ENCODE data around the gene CAPN14. TPM values are rescaled to one million over a fixed set of nuclear protein-coding genes. Genes with fewer than 3 reads are reported as not detected.

Gene CAPN14
- total and polyA plus RNA-seq, 2 experiments from 2014 or later = 0.06 to 0.33 TPM

GRCh38 chr2:31223749-31224148 lies 6.4 kb upstream of the CAPN14 start:
- H3K4me2 ChIP-seq = no peak overlapping the region
- 92% methylated on average over 7 of the region's 7 CpGs for WGBS (ENCODE audit: low lambda C conversion rate, missing lambda C conversion rate)
- H3K36me3 ChIP-seq (replicated peaks; ENCODE audit: insufficient read depth, low read depth) = no peaks in the 10 kb centered on the region
- no peak overlapping the region for H3K27ac ChIP-seq
- no peaks in the 10 kb centered on the region for H3K9me2 ChIP-seq (replicated peaks; ENCODE audit: insufficient read depth)
- H3K79me2 ChIP-seq = no peaks in the 10 kb centered on the region
- no peaks in the 10 kb centered on the region for H4K20me1 ChIP-seq (ENCODE audit: insufficient read depth, poor library complexity, severe bottlenecking)
- H3K9me3 ChIP-seq (ENCODE audit: low read depth) = no peaks in the 10 kb centered on the region
- H3K4me1 ChIP-seq (ENCODE audit: insufficient read depth) = no peaks in the 10 kb centered on the region
- peaks cover 5% of the 10 kb centered on the region for H3K27me3 ChIP-seq
- no peak overlapping the region for H3K4me3 ChIP-seq
- DNase-seq (ENCODE audit: low spot score) = no peak
- TF ChIP-seq, protein P1, sequence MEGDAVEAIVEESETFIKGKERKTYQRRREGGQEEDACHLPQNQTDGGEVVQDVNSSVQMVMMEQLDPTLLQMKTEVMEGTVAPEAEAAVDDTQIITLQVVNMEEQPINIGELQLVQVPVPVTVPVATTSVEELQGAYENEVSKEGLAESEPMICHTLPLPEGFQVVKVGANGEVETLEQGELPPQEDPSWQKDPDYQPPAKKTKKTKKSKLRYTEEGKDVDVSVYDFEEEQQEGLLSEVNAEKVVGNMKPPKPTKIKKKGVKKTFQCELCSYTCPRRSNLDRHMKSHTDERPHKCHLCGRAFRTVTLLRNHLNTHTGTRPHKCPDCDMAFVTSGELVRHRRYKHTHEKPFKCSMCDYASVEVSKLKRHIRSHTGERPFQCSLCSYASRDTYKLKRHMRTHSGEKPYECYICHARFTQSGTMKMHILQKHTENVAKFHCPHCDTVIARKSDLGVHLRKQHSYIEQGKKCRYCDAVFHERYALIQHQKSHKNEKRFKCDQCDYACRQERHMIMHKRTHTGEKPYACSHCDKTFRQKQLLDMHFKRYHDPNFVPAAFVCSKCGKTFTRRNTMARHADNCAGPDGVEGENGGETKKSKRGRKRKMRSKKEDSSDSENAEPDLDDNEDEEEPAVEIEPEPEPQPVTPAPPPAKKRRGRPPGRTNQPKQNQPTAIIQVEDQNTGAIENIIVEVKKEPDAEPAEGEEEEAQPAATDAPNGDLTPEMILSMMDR (IDR thresholded peaks at IDR 0.05; ENCODE audit: poor library complexity) = no peak
- TF ChIP-seq EZH2 (IDR thresholded peaks at IDR 0.05; ENCODE audit: borderline replicate concordance) (no peak), EZH2phosphoT487 (IDR thresholded peaks at IDR 0.05; ENCODE audit: low read depth, severe bottlenecking, unreplicated experiment) (no peak)
- H2AFZ ChIP-seq = no peak overlapping the region

DNA sequence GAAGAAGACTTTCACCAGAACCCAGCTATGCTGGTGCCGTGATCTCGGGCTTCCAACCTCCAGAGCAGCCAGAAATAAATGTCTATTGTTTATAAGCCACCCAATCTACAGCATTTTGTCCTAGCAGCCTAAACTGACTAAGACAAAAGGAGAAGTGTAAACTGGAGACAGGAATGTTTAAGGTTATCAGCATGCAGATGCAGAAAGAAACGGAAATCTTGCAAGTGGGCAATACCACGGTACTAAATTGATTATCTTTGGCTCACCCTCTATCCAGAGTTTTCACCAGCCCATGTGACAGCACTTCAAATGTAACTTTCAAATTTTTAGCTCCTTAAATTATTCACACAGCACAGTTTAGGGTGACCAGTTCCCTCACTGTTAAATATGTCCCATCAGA lies 5.7 kb upstream of the CAPN14 start:
- Histone ChIP-seq H3K4me1 (ENCODE audit: insufficient read depth) (no peaks in the 10 kb centered on the region), H3K4me2 (no peak overlapping the region), H3K9me2 (replicated peaks; ENCODE audit: insufficient read depth) (no peaks in the 10 kb centered on the region), H3K4me3 (no peak overlapping the region), H3K27me3 (peaks cover 5% of the 10 kb centered on the region), H4K20me1 (ENCODE audit: insufficient read depth, poor library complexity, severe bottlenecking) (no peaks in the 10 kb centered on the region), H3K9me3 (ENCODE audit: low read depth) (no peaks in the 10 kb centered on the region), H3K27ac (no peak overlapping the region), H2AFZ (no peak overlapping the region), H3K36me3 (replicated peaks; ENCODE audit: insufficient read depth, low read depth) (no peaks in the 10 kb centered on the region), H3K79me2 (no peaks in the 10 kb centered on the region)
- DNase-seq (ENCODE audit: low spot score) = no peak
- TF ChIP-seq, protein P1 (IDR thresholded peaks at IDR 0.05; ENCODE audit: poor library complexity) = no peak
- TF ChIP-seq EZH2 (IDR thresholded peaks at IDR 0.05; ENCODE audit: borderline replicate concordance) (no peak), EZH2phosphoT487 (IDR thresholded peaks at IDR 0.05; ENCODE audit: low read depth, severe bottlenecking, unreplicated experiment) (no peak)
- WGBS (ENCODE audit: low lambda C conversion rate, missing lambda C conversion rate) = 92% methylated on average over 4 of the region's 4 CpGs

DNA sequence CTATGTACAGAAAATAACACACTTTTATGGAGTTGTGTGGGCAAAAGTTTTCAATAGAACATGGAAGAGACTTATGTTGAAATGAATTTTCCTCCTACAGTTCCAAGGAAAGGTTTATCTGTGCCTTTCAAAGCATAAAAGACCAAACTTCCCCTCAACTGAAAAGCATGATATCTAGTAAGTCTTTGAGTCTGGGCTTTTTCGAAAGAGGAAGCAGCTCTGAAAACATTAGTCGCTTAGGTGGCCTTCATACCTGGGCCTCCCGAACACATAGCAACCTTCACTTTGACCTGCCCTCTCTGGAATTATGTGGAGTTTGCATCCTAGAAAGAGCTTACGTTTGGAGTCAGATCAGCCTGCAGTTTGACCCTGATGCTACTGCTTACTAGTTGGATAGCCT lies 4.8 kb upstream of the CAPN14 start:
- H3K79me2 ChIP-seq = no peaks in the 10 kb centered on the region
- TF ChIP-seq, protein P1 (IDR thresholded peaks at IDR 0.05; ENCODE audit: poor library complexity) = no peak
- no peak for TF ChIP-seq EZH2phosphoT487 (IDR thresholded peaks at IDR 0.05; ENCODE audit: low read depth, severe bottlenecking, unreplicated experiment)
- TF ChIP-seq EZH2 (IDR thresholded peaks at IDR 0.05; ENCODE audit: borderline replicate concordance) = no peak
- no peak for DNase-seq (ENCODE audit: low spot score)

DNA sequence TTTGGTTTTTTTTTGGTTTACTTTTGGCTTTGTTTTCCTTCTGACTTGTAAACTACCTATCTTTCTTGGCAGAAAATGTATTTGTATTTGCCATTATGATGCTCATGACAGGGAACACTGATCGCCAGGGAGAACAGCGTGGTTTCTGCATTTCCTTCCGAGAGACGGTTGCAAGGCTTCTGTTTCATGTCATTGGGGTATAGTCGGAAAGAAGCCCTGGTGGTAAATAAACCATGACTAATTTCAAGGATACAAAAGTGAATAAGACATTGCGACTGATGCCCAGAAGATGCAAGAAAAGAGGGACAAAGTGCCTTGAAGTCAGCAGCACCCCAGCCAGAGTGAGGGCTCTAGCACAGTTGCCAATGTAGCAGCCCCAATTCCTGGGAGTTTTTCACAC lies 4.2 kb upstream of the CAPN14 start:
- Histone ChIP-seq H3K27ac (no peak overlapping the region), H4K20me1 (ENCODE audit: insufficient read depth, poor library complexity, severe bottlenecking) (no peaks in the 10 kb centered on the region), H3K4me2 (no peak overlapping the region), H3K36me3 (replicated peaks; ENCODE audit: insufficient read depth, low read depth) (no peaks in the 10 kb centered on the region), H3K9me3 (ENCODE audit: low read depth) (no peaks in the 10 kb centered on the region), H2AFZ (no peak overlapping the region), H3K27me3 (peaks cover 5% of the 10 kb centered on the region), H3K4me1 (ENCODE audit: insufficient read depth) (no peaks in the 10 kb centered on the region), H3K79me2 (no peaks in the 10 kb centered on the region), H3K9me2 (replicated peaks; ENCODE audit: insufficient read depth) (no peaks in the 10 kb centered on the region), H3K4me3 (no peak overlapping the region)
- WGBS (ENCODE audit: low lambda C conversion rate, missing lambda C conversion rate) = 59% methylated on average over 6 of the region's 6 CpGs
- DNase-seq (ENCODE audit: low spot score) = no peak
- TF ChIP-seq EZH2phosphoT487 (IDR thresholded peaks at IDR 0.05; ENCODE audit: low read depth, severe bottlenecking, unreplicated experiment) (no peak), EZH2 (IDR thresholded peaks at IDR 0.05; ENCODE audit: borderline replicate concordance) (no peak)
- TF ChIP-seq, protein P1 (IDR thresholded peaks at IDR 0.05; ENCODE audit: poor library complexity) = no peak

More for the DNA sequence above, 4.8 kb upstream of the CAPN14 start:
- H3K27ac ChIP-seq = no peak overlapping the region
- peaks cover 5% of the 10 kb centered on the region for H3K27me3 ChIP-seq
- H2AFZ ChIP-seq = no peak overlapping the region
- H3K36me3 ChIP-seq (replicated peaks; ENCODE audit: insufficient read depth, low read depth) = no peaks in the 10 kb centered on the region
- H3K4me2 ChIP-seq = no peak overlapping the region
- no peaks in the 10 kb centered on the region for H3K9me3 ChIP-seq (ENCODE audit: low read depth)
- WGBS (ENCODE audit: low lambda C conversion rate, missing lambda C conversion rate) = 90% methylated on average over 4 of the region's 4 CpGs
- no peak overlapping the region for H3K4me3 ChIP-seq
- H4K20me1 ChIP-seq (ENCODE audit: insufficient read depth, poor library complexity, severe bottlenecking) = no peaks in the 10 kb centered on the region
- H3K4me1 ChIP-seq (ENCODE audit: insufficient read depth) = no peaks in the 10 kb centered on the region
- no peaks in the 10 kb centered on the region for H3K9me2 ChIP-seq (replicated peaks; ENCODE audit: insufficient read depth)
